ENCODE results near the gene PTPRN2.
"Not testable (repeated sequence)": the region's sequence is repeated elsewhere in the genome, so short reads cannot be mapped to it uniquely, and the experiment has no call there.

Gene PTPRN2

DNA sequence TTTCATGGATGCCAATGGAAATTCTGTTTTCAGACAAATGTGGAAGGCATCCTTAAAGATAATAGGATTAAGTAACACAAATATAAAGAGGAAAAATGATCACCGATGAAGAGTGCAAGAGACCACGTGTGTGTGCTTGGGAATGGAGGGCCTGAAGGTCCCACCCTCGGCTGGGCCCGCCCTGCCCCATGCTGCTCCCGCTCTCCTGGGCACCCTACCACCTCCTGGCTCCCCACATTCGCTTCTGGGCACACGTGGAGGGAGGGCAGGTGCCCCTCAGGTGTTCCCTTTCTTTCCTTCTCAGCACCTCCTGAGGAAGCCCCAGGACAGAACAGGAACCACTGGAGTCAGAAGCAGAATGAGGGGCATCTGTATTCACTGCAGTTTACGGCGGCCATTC lies 883.3 kb downstream of the PTPRN2 start:
- no peak for DNase-seq

DNA sequence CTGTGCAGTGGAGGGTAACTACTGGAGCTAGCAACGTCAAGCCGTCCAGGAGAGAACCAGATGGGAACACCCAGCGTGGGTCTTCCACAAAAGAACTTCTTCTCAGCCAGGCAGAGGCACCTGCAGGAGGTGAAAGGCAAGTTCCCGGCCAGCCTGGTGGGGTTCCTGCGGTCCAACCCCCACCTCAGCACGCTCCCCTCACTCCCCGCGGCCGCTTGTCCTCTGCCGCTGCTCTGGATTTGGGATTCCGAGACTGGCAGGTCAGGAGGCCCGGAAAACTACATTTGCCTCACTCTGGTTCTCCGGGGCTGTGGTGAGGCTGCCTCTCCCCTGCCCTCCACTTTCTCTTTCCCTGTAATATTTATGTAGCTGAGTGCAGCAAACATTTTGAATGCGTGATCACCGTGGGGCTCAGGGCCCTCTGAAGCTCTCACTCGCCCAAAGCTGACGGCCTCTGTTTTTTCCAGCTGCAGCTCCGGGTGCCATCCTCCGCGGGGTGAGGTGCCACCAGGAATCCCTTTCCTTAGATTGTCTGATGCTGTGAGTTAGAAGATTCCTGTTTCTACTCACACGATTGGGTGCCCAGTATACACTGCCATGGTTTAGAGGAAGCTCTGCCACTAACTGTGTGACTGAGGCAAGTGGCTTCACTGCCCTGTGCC lies 884.0 kb downstream of the PTPRN2 start:
- no peak for DNase-seq

DNA sequence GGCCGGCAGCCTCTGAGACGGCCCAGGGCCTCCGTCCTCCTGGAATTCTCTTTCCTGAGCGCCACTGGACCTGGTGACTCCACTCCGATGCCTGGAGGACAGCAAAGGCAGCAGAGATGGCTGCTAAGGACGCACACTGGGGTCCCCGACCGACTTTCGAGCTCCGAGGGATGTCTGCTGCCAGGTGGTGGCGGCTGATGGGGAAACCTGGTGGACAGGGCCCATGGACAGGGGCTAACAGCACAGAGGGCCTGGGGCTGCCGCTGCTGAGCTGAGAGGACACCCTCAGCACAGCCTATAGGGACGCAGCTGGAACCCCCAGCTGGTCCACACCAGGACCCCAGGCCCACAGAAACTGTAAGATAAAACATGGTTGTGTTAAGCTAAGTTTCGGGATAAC lies 884.5 kb downstream of the PTPRN2 start:
- no peak for DNase-seq

- no peak for DNase-seq
Observed at GRCh38 chr7:157702311-157703023, 885.2 kb downstream of the PTPRN2 start.

DNA sequence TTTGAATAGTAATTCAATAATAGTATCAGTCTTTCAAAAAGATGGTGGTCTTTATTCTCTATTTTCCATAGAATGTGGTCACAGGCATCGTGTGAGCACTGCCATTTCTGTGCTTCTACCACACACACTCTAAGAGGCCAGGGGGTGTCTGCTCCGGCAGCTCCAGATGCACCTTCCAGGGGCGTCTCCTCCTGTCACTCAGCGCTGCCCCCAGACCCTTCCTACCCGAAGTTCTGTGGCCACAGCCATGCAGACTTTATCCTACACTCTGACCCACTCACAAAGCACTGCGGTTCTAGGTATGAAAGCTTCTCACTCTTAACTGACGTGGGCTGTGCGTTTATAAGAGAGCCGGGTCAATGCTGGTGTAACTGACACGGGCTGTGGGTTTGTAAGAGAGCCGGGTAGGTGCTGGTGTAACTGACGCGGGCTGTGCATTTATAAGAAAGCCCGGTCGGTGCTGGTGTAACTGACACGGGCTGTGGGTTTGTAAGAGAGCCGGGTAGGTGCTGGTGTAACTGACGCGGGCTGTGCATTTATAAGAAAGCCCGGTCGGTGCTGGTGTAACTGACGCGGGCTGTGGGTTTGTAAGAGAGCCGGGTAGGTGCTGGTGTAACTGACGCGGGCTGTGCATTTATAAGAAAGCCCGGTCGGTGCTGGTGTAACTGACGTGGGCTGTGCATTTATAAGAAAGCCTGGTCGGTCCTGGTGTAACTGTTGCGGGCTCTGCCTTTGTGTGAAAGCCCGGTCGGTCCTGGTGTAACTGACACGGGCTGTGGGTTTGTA lies 886.0 kb downstream of the PTPRN2 start:
- DNase-seq: not testable (repeated sequence)

- DNase-seq: no peak
Observed at GRCh38 chr7:157700231-157701005, 887.2 kb downstream of the PTPRN2 start.

- DNase-seq: no peak
Observed at GRCh38 chr7:157699357-157700013, 888.1 kb downstream of the PTPRN2 start.

DNA sequence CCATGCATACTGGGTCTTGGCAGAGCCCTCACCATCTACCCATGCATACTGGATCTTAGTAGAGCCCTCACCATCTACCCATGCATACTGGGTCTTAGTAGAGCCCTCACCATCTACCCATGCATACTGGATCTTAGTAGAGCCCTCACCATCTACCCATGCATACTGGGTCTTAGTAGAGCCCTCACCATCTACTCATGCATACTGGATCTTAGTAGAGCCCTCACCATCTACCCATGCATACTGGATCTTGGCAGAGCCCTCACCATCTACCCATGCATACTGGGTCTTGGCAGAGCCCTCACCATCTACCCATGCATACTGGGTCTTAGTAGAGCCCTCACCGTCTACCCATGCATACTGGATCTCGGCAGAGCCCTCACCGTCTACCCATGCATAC lies 890.3 kb downstream of the PTPRN2 start:
- not testable (repeated sequence) for DNase-seq

DNA sequence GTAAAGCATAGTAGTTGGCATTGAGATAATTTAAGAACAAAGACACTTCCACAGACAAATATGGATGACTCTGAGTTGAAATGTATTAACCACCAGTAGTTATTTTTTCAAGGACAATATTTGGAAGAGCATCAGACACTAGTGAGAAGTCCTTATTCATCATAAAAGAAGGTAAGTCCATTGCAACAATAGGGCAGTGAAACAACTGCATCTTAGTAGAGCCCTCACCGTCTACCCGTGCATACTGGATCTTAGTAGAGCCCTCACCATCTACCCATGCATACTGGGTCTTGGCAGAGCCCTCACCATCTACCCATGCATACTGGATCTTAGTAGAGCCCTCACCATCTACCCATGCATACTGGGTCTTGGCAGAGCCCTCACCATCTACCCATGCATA lies 892.0 kb downstream of the PTPRN2 start:
- not testable (repeated sequence) for DNase-seq

GRCh38 chr7:157694376-157694665 lies 893.3 kb downstream of the PTPRN2 start:
- DNase-seq: no peak

DNA sequence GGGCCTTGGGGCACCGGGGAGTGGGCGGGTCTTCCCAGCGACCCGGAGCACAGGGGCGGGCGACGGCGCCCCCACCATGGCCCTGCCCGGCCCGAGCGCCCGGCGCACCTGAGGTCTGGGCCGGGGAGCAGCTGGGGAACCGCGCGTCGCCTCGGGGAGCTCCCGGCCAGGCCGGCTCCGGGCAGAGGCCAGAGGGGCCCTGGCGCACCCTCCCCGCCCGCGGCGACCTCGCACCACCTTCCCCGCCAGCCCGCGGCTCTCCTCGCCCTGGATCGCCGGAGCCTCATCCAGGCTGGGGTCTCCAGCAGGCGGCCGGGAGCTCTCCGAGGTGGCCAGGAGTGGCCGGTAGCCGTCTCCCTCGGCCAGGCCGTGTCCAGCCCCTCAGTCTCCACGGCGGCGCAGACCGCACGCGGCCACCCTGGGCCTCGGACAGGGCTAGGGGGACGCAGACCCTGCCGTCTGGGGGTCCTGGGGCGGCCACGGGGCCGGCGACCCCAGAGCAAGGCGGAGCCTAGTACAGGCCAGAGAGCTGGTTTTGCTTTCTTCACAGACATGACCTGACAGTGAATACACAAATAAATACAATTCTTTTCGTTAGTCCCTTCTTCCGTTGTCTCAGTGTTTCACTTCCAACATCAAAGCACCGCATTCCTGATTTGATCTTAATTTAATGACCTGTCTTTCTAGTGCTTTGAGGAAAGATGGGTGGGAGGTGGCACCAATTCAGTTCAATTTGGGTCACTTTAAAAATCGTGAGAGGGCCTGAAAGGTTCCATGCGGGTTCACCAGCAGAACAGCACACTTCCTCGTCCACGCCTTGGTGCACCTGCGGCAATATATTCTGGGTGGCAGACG lies 893.9 kb downstream of the PTPRN2 start:
- no peak for DNase-seq

DNA sequence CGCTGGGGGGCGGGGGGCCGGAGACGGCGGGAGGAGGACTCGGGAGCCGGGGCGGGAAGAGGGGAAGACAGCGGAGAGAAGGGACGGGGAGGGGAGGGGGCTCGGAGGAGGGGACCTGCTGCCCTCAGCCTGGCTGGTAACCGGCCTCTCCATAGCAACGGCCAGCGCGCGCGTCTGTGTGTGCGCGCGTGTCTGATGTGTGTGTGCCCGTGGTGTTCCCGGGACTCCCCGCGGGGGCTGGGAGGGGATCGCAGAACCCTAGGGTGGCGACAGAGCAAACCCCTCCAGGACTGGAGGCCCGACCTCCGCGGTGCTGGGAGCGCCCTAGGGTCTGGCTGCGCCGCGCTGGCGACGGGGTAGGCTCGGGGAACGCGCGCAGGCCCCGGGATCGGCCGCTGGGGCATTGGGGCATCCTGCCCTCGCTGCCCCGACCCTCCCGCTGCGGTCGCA lies 894.5 kb downstream of the PTPRN2 start:
- DNase-seq: peak; percentile 30

DNA sequence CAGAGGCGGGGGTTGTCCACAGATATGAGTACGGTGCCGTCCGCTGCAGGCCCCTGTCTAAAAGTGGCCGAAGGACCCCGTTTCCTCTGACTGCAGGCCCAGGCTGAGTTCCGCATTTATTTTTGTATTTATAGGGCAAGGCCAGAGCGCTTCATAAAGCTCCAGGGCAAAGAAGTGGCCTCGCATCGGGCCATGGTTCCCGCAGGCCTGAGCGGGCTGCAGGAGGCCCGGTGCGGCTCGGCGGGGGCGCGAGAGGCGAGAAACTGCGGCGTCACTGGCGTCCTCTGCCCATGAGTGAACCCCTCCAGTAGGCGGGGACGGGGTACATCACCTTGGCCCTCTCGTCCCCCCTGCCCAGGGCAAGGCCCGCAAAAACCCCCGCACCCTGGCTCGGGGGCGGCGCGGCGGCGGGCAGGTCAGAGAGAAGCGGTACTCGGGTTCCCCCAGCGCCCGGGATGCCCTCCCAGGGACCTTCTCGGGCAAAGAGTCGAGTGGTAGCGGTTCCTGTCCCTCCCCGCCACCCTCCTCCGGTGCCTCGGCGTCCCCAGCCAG lies 895.1 kb downstream of the PTPRN2 start:
- DNase-seq: no peak

GRCh38 chr7:157691586-157692459 lies 895.8 kb downstream of the PTPRN2 start:
- peak; percentile 50 for DNase-seq

DNA sequence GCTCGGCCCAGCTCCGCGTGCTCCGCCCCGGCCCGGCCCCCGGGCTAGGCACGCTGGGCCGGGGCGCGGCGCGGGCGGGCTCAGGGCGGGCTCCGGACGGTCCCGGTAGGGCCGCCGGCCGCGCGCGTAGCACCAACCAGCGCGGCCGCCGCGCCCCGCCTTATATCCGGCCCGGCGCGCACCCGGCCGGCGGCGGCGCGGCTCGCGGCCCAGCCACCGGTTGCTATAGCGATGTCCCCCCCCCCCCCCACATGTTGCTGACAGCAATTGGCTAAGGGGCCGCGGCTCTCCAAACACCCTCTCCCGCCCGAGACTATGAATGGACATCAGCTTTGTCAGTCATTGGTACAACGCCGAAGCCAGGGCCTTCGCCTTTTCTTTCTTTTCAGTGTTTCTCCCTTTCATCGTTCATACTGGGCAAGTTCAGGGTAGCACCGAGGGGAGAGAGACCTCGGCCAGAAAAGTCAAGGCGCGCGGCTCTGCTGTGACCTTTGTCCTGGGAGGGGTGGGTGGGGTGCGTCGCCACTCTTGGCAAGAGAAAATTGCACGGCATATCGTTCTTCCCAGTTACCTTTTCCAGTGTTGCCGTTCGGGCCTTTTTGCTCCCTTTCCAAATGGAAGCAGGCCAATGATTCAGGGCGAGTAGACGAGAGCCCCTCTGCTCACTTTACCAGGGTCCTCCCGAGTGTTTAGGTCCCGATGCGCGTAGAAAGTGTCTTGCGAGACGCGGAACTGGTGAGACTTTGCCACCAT lies 896.6 kb downstream of the PTPRN2 start:
- DNase-seq: peak; percentile 86

DNA sequence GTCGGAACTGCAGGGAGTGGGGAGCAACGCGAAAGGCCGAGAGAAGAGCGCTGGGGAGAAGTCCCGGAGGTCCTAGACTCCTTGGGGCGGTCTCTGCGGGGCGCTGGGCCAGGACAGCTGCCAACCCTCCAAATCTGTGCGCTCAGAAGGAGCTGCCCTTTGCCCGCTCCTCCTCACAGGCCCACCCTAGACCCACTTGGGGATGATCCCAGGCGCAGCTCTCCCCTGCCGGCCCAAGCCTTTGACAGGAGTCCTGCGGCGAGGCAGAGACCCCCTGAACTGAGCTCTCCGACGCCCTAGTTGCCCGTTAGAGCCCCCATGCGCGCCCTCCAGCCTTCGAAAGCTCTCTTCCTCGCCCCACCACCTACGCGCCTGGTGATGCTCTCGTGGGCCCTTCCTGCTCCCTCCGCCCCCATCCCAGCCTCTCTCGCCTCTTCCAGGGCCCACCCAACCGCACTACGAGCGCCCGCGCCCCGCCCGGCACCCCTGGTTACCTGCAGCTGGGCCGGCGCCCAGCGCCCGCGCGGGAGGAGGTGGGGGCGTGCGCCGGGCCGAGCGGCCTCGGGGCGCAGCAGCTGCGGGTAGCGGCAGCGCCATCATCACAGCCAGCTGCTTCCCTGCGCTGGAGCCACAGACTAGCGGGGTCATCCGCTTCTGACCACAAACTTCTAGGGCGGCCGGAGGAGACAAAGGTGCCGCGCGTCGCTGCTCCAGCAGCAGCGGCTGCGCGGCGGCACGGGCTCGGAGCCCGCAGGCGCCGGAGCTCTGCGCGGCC lies 897.4 kb downstream of the PTPRN2 start:
- DNase-seq: peak; percentile 14

DNA sequence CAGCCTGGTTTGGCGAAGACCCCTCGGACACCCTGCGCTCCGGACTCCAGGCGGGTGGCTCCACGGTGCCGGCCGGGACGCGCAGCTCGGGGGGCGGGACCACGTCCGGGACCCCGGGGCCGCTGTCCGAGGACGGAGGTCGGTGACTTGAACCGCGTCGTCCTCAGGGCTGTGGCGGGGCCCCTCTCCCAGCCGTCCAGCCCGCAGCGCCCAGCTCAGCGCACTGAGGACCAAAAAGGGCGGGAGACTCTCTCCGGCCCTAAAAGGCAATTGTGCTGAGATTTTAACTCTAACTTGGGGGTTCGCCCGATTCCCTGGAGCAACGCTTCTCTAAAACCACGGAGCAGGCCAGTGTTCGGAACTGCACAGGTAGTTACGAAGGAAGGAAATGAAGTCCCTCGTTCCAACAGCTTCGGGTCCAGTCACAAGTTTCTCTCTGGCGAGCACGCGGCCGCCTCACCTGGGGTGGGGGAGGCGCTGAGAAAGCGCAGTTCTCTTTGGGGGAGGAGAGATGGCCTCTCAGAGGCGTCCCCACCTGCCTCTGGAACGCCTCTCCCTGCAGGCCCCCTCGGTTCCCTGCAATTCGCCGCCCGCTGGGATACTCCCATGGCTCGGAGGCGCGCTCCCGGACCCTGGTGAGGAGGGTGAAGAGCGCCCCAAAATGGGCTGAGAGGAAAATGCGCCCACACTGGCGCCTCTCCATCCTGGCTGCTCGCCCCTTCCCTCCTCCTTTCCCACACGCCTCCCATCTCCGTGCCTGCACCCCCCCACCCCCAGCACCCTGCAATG lies 898.2 kb downstream of the PTPRN2 start:
- no peak for DNase-seq
